IMR-90 (cell line): ENCODE measurements around the gene SLC22A15. TPM values are rescaled to one million over a fixed set of nuclear protein-coding genes. Genes with fewer than 3 reads are reported as not detected.

Experiments used
- ATAC-seq: fragments of 200-7000 bp; cut with Tn5 transposase; 2 replicates; pipeline ENCODE4 v1.9.1; 2020; ENCODE audit warnings: low read depth, mild to moderate bottlenecking, moderate library complexity
- BruUV-seq: library from RNA; stranded (reverse); fragments of 400-500 nt; replicated peaks from 2 replicates; lab custom pipeline; 2021; lab: Mats Ljungman, UMichigan
- CTCF ChIA-PET: fragments of 300-600 bp; formaldehyde crosslinking; extraction: SDS; loops from one replicate; lab custom pipeline; 2021; ENCODE audit warnings: antibody characterized with exemption; lab: Yijun Ruan, JAX
- POLR2A ChIA-PET: fragments of 300-600 bp; sonication (Branson Sonifier 250); formaldehyde crosslinking; loops from one replicate; lab custom pipeline; 2022; ENCODE audit warnings: antibody characterized with exemption; ENCODE audit not compliant: unreplicated experiment; lab: Charles Lee
- DNase-seq: peaks from one replicate; pipeline ENCODE4 v3.0.0; 2013
- H2AFZ ChIP-seq: replicated peaks from 2 replicates; pipeline ENCODE3; 2013; ENCODE audit warnings: low read length, mild to moderate bottlenecking; ENCODE audit not compliant: poor library complexity
- H2AK5ac ChIP-seq: 2 replicates; pipeline ENCODE4 v1.6.1; 2013; ENCODE audit warnings: low read depth, low read length, inconsistent platforms
- H2AK9ac ChIP-seq: replicated peaks from 2 replicates; pipeline ENCODE3; 2013; ENCODE audit warnings: mild to moderate bottlenecking, low read depth, low read length, moderate library complexity; ENCODE audit not compliant: poor library complexity
- H2BK120ac ChIP-seq: 2 replicates; pipeline ENCODE4 v1.6.1; 2013; ENCODE audit warnings: low read depth, low read length, inconsistent platforms
- H2BK15ac ChIP-seq: 3 replicates; pipeline ENCODE4 v1.6.1; 2013; ENCODE audit warnings: low read depth, low read length, inconsistent platforms
- H2BK20ac ChIP-seq: 2 replicates; pipeline ENCODE4 v1.6.1; 2013; ENCODE audit warnings: low read depth, mild to moderate bottlenecking, inconsistent platforms, low read length, moderate library complexity
- H2BK5ac ChIP-seq: 2 replicates; pipeline ENCODE4 v1.6.1; 2013; ENCODE audit warnings: mild to moderate bottlenecking, low read depth, low read length, inconsistent platforms; ENCODE audit not compliant: poor library complexity, severe bottlenecking
- H3K14ac ChIP-seq: replicated peaks from 2 replicates; pipeline ENCODE4 v1.6.1; 2013; ENCODE audit warnings: low read depth, low read length, inconsistent platforms
- H3K18ac ChIP-seq: 2 replicates; pipeline ENCODE4 v1.6.1; 2013; ENCODE audit warnings: low read depth, low read length, control low read depth
- H3K23ac ChIP-seq: 2 replicates; pipeline ENCODE4 v1.6.1; 2013; ENCODE audit warnings: low read depth, low read length, inconsistent platforms
- H3K27ac ChIP-seq: 2 replicates; pipeline ENCODE4 v1.5.1; 2013; ENCODE audit warnings: mild to moderate bottlenecking, control low read depth, low read length; ENCODE audit not compliant: insufficient read depth
- H3K27me3 ChIP-seq: 2 replicates; pipeline ENCODE4 v1.6.1; 2013; ENCODE audit warnings: low read length; ENCODE audit not compliant: control insufficient read depth, insufficient read depth
- H3K36me3 ChIP-seq: 2 replicates; pipeline ENCODE4 v1.6.1; 2013; ENCODE audit warnings: low read length, mixed read lengths; ENCODE audit not compliant: control insufficient read depth, insufficient read depth
- H3K4ac ChIP-seq: 2 replicates; pipeline ENCODE4 v1.6.1; 2013; ENCODE audit warnings: low read depth, low read length, inconsistent platforms
- H3K4me1 ChIP-seq: 2 replicates; pipeline ENCODE4 v1.6.1; 2013; ENCODE audit warnings: low read length, mixed read lengths; ENCODE audit not compliant: control insufficient read depth, insufficient read depth
- H3K4me2 ChIP-seq: 2 replicates; pipeline ENCODE4 v1.6.1; 2013; ENCODE audit warnings: low read depth, mild to moderate bottlenecking, control low read depth, low read length, moderate library complexity
- H3K4me3 ChIP-seq: 2 replicates; pipeline ENCODE4 v1.5.1; 2013; ENCODE audit warnings: low read depth, mild to moderate bottlenecking, control low read depth, low read length, moderate library complexity; ENCODE audit not compliant: insufficient read depth
- H3K56ac ChIP-seq: 2 replicates; pipeline ENCODE4 v1.6.1; 2013; ENCODE audit warnings: low read length, inconsistent platforms; ENCODE audit not compliant: insufficient read depth; ENCODE audit errors: extremely low read depth
- H3K79me1 ChIP-seq, 2 experiments: 2 replicates each; pipeline ENCODE4 v1.6.1; 2013; ENCODE audit warnings: low read length in 2 of 2, inconsistent platforms in 1 of 2, low read depth in 1 of 2
- H3K9ac ChIP-seq: 2 replicates; pipeline ENCODE4 v1.6.1; 2013; ENCODE audit warnings: low read depth, low read length, control low read depth
- H3K9me1 ChIP-seq: 2 replicates; pipeline ENCODE4 v1.6.1; 2013; ENCODE audit warnings: low read length, inconsistent platforms; ENCODE audit not compliant: insufficient read depth
- H3K9me3 ChIP-seq: 2 replicates; pipeline ENCODE4 v1.6.1; 2013; ENCODE audit warnings: low read length; ENCODE audit not compliant: control insufficient read depth, insufficient read depth
- H4K20me1 ChIP-seq: 2 replicates; pipeline ENCODE4 v1.6.1; 2013; ENCODE audit warnings: low read length, inconsistent platforms; ENCODE audit not compliant: insufficient read depth
- H4K5ac ChIP-seq: 2 replicates; pipeline ENCODE4 v1.6.1; 2013; ENCODE audit warnings: mild to moderate bottlenecking, low read depth, low read length, control low read depth
- H4K8ac ChIP-seq, 2 experiments: 2 replicates each; pipeline ENCODE4 v1.6.1; 2013; ENCODE audit warnings: low read depth in 2 of 2, low read length in 2 of 2, control low read depth in 1 of 2, inconsistent platforms in 1 of 2
- H4K91ac ChIP-seq: 2 replicates; pipeline ENCODE4 v1.6.1; 2013; ENCODE audit warnings: low read depth, low read length, inconsistent platforms; ENCODE audit not compliant: insufficient read depth
- CHD1 ChIP-seq: IDR thresholded peaks from 2 replicates; pipeline ENCODE4 v1.6.1; 2012; ENCODE audit warnings: low read depth, low read length, improper control_type of control experiment
- RAD21 ChIP-seq: IDR thresholded peaks from 2 replicates; pipeline ENCODE4 v1.6.1; 2012; ENCODE audit warnings: low read length, improper control_type of control experiment
- WGBS, 2 experiments: methylation state at CpG; one replicate each; pipeline versions ENCODE4 v1.1.5 to v1.1.7; 2013; ENCODE audit warnings: missing lambda C conversion rate in 2 of 2; ENCODE audit not compliant: insufficient read length in 1 of 2; ENCODE audit errors: extremely low coverage in 2 of 2; 5-methylcytosine and 5-hydroxymethylcytosine counted together
- dilution Hi-C: fragments of 300-500 bp; cut with HindIII; formaldehyde crosslinking; loops from one replicate; pipeline ENCODE4 v1.14.3; 2018; ENCODE audit warnings: low sequenced_read_pairs; ENCODE audit not compliant: unreplicated experiment
- in situ Hi-C: fragments of 300-500 bp; cut with MboI; formaldehyde crosslinking; loops from 3 replicates; pipeline ENCODE4 v1.14.3; 2019; ENCODE audit warnings: low sequenced_read_pairs, inconsistent platforms, mixed read lengths
- intact Hi-C: fragments of 100-400 bp; cut with micrococcal nuclease; formaldehyde crosslinking; loops from 2 replicates; pipeline ENCODE4 v1.10.0; 2022
- polyA plus RNA-seq, 3 experiments: library from polyadenylated mRNA; depleted of rRNA; stranded (reverse); fragments of >200 nt; gene quantifications; 2 replicates each; pipeline ENCODE4 v1.2.3, GENCODE V29; 2012; ENCODE audit warnings: low replicate concordance in 1 of 3
- total RNA-seq: library from RNA; depleted of rRNA; stranded (reverse); fragments of >200 nt; gene quantifications from 2 replicates; pipeline ENCODE4 v1.2.3, GENCODE V29; 2012

Gene SLC22A15
- total and polyA plus RNA-seq, 2 of the 4 experiments (the other 2 are of a cell fraction): under 0.01 to 0.02 TPM

- CTCF ChIA-PET: no interaction called here
- no peak overlapping the region for H2AK9ac ChIP-seq
- no peak overlapping the region for H3K9ac ChIP-seq
- no peak overlapping the region for H3K4ac ChIP-seq
- DNase-seq (no peak), ATAC-seq (no peak)
- no TSS peak for BruUV-seq
- POLR2A ChIA-PET: no interaction called here
- no peak overlapping the region for H2BK15ac ChIP-seq
- no peaks in the 10 kb centered on the region for H4K20me1 ChIP-seq
- H3K4me1 ChIP-seq: no peaks in the 10 kb centered on the region
- in situ Hi-C loops (no loop called here), dilution Hi-C loops (no loop called here), intact Hi-C loops (no loop called here)
- H3K56ac ChIP-seq: no peak overlapping the region
- H2BK120ac ChIP-seq: no peak overlapping the region
- no peak overlapping the region for H3K4me3 ChIP-seq
- H3K18ac ChIP-seq: no peak overlapping the region
- no peaks in the 10 kb centered on the region for H3K79me1 ChIP-seq
- no peak overlapping the region for H2BK20ac ChIP-seq
- H3K14ac ChIP-seq: no peak overlapping the region
- no peaks in the 10 kb centered on the region for H3K36me3 ChIP-seq
- no CpG with 5 or more reads among the region's 1 CpG for WGBS, 2 experiments
- H2AK5ac ChIP-seq: no peak overlapping the region
- H2BK5ac ChIP-seq: no peak overlapping the region
- H3K9me1 ChIP-seq: no peaks in the 10 kb centered on the region
- H4K8ac ChIP-seq: no peak overlapping the region
- no peak overlapping the region for H3K27ac ChIP-seq
- no peaks in the 10 kb centered on the region; the same call in 1 of the 2 replicates for H3K27me3 ChIP-seq
- no peak overlapping the region for H4K5ac ChIP-seq
- no peaks in the 10 kb centered on the region for H3K9me3 ChIP-seq
- no peak for TF ChIP-seq RAD21
- TF ChIP-seq CHD1: no peak
- no peak overlapping the region for H3K23ac ChIP-seq
- no peak overlapping the region for H2AFZ ChIP-seq
- no peak overlapping the region for H3K4me2 ChIP-seq
- no peak overlapping the region for H4K91ac ChIP-seq
These were observed 121.3 kb downstream of the SLC22A15 start for GRCh38 chr1:116097626-116098025.
